IMR-90 (cell line): Measurements from ENCODE around the gene ADCY9. TPM values are rescaled to one million over a fixed set of nuclear protein-coding genes. Genes with fewer than 3 reads are reported as not detected.

Source experiments
- ATAC-seq: fragments of 200-7000 bp; cut with Tn5 transposase; 2 replicates; pipeline ENCODE4 v1.9.1; 2020; ENCODE audit warnings: low read depth, mild to moderate bottlenecking, moderate library complexity
- BruUV-seq: library from RNA; stranded (reverse); fragments of 400-500 nt; replicated peaks from 2 replicates; lab custom pipeline; 2021; lab: Mats Ljungman, UMichigan
- CTCF ChIA-PET: fragments of 300-600 bp; formaldehyde crosslinking; extraction: SDS; loops from one replicate; lab custom pipeline; 2021; ENCODE audit warnings: antibody characterized with exemption; lab: Yijun Ruan, JAX
- POLR2A ChIA-PET: fragments of 300-600 bp; sonication (Branson Sonifier 250); formaldehyde crosslinking; loops from one replicate; lab custom pipeline; 2022; ENCODE audit warnings: antibody characterized with exemption; ENCODE audit not compliant: unreplicated experiment; lab: Charles Lee
- DNase-seq: peaks from one replicate; pipeline ENCODE4 v3.0.0; 2013
- H2AFZ ChIP-seq: replicated peaks from 2 replicates; pipeline ENCODE3; 2013; ENCODE audit warnings: low read length, mild to moderate bottlenecking; ENCODE audit not compliant: poor library complexity
- H2AK5ac ChIP-seq: 2 replicates; pipeline ENCODE4 v1.6.1; 2013; ENCODE audit warnings: low read depth, low read length, inconsistent platforms
- H2AK9ac ChIP-seq: replicated peaks from 2 replicates; pipeline ENCODE3; 2013; ENCODE audit warnings: mild to moderate bottlenecking, low read depth, low read length, moderate library complexity; ENCODE audit not compliant: poor library complexity
- H2BK120ac ChIP-seq: 2 replicates; pipeline ENCODE4 v1.6.1; 2013; ENCODE audit warnings: low read depth, low read length, inconsistent platforms
- H2BK15ac ChIP-seq: 3 replicates; pipeline ENCODE4 v1.6.1; 2013; ENCODE audit warnings: low read depth, low read length, inconsistent platforms
- H2BK20ac ChIP-seq: 2 replicates; pipeline ENCODE4 v1.6.1; 2013; ENCODE audit warnings: low read depth, mild to moderate bottlenecking, inconsistent platforms, low read length, moderate library complexity
- H2BK5ac ChIP-seq: 2 replicates; pipeline ENCODE4 v1.6.1; 2013; ENCODE audit warnings: mild to moderate bottlenecking, low read depth, low read length, inconsistent platforms; ENCODE audit not compliant: poor library complexity, severe bottlenecking
- H3K14ac ChIP-seq: replicated peaks from 2 replicates; pipeline ENCODE4 v1.6.1; 2013; ENCODE audit warnings: low read depth, low read length, inconsistent platforms
- H3K18ac ChIP-seq: 2 replicates; pipeline ENCODE4 v1.6.1; 2013; ENCODE audit warnings: low read depth, low read length, control low read depth
- H3K23ac ChIP-seq: 2 replicates; pipeline ENCODE4 v1.6.1; 2013; ENCODE audit warnings: low read depth, low read length, inconsistent platforms
- H3K27ac ChIP-seq: 2 replicates; pipeline ENCODE4 v1.5.1; 2013; ENCODE audit warnings: mild to moderate bottlenecking, control low read depth, low read length; ENCODE audit not compliant: insufficient read depth
- H3K27me3 ChIP-seq: 2 replicates; pipeline ENCODE4 v1.6.1; 2013; ENCODE audit warnings: low read length; ENCODE audit not compliant: control insufficient read depth, insufficient read depth
- H3K36me3 ChIP-seq: 2 replicates; pipeline ENCODE4 v1.6.1; 2013; ENCODE audit warnings: low read length, mixed read lengths; ENCODE audit not compliant: control insufficient read depth, insufficient read depth
- H3K4ac ChIP-seq: 2 replicates; pipeline ENCODE4 v1.6.1; 2013; ENCODE audit warnings: low read depth, low read length, inconsistent platforms
- H3K4me1 ChIP-seq: 2 replicates; pipeline ENCODE4 v1.6.1; 2013; ENCODE audit warnings: low read length, mixed read lengths; ENCODE audit not compliant: control insufficient read depth, insufficient read depth
- H3K4me2 ChIP-seq: 2 replicates; pipeline ENCODE4 v1.6.1; 2013; ENCODE audit warnings: low read depth, mild to moderate bottlenecking, control low read depth, low read length, moderate library complexity
- H3K4me3 ChIP-seq: 2 replicates; pipeline ENCODE4 v1.5.1; 2013; ENCODE audit warnings: low read depth, mild to moderate bottlenecking, control low read depth, low read length, moderate library complexity; ENCODE audit not compliant: insufficient read depth
- H3K56ac ChIP-seq: 2 replicates; pipeline ENCODE4 v1.6.1; 2013; ENCODE audit warnings: low read length, inconsistent platforms; ENCODE audit not compliant: insufficient read depth; ENCODE audit errors: extremely low read depth
- H3K79me1 ChIP-seq, 2 experiments: 2 replicates each; pipeline ENCODE4 v1.6.1; 2013; ENCODE audit warnings: low read length in 2 of 2, inconsistent platforms in 1 of 2, low read depth in 1 of 2
- H3K9ac ChIP-seq: 2 replicates; pipeline ENCODE4 v1.6.1; 2013; ENCODE audit warnings: low read depth, low read length, control low read depth
- H3K9me1 ChIP-seq: 2 replicates; pipeline ENCODE4 v1.6.1; 2013; ENCODE audit warnings: low read length, inconsistent platforms; ENCODE audit not compliant: insufficient read depth
- H3K9me3 ChIP-seq: 2 replicates; pipeline ENCODE4 v1.6.1; 2013; ENCODE audit warnings: low read length; ENCODE audit not compliant: control insufficient read depth, insufficient read depth
- H4K20me1 ChIP-seq: 2 replicates; pipeline ENCODE4 v1.6.1; 2013; ENCODE audit warnings: low read length, inconsistent platforms; ENCODE audit not compliant: insufficient read depth
- H4K5ac ChIP-seq: 2 replicates; pipeline ENCODE4 v1.6.1; 2013; ENCODE audit warnings: mild to moderate bottlenecking, low read depth, low read length, control low read depth
- H4K8ac ChIP-seq, 2 experiments: 2 replicates each; pipeline ENCODE4 v1.6.1; 2013; ENCODE audit warnings: low read depth in 2 of 2, low read length in 2 of 2, control low read depth in 1 of 2, inconsistent platforms in 1 of 2
- H4K91ac ChIP-seq: 2 replicates; pipeline ENCODE4 v1.6.1; 2013; ENCODE audit warnings: low read depth, low read length, inconsistent platforms; ENCODE audit not compliant: insufficient read depth
- BHLHE40 ChIP-seq: fragments of 150-350 bp; IDR thresholded peaks from 2 replicates; pipeline ENCODE4 v1.6.1; 2016; ENCODE audit warnings: mild to moderate bottlenecking, low read depth, low read length
- CEBPB ChIP-seq: IDR thresholded peaks from 2 replicates; pipeline ENCODE4 v1.6.1; 2012; ENCODE audit warnings: low read depth, low read length, improper control_type of control experiment
- CHD1 ChIP-seq: IDR thresholded peaks from 2 replicates; pipeline ENCODE4 v1.6.1; 2012; ENCODE audit warnings: low read depth, low read length, improper control_type of control experiment
- CTCF ChIP-seq: conservative IDR thresholded peaks from 2 replicates; pipeline ENCODE4 v1.5.1; 2012; ENCODE audit warnings: mild to moderate bottlenecking, low read depth, low read length, improper control_type of control experiment
- ELK1 ChIP-seq: fragments of 150-350 bp; IDR thresholded peaks from 2 replicates; pipeline ENCODE4 v1.6.1; 2016; ENCODE audit warnings: low read depth, mild to moderate bottlenecking, low read length, moderate library complexity, borderline replicate concordance
- FOS ChIP-seq: fragments of 150-350 bp; IDR thresholded peaks from 2 replicates; pipeline ENCODE4 v1.6.1; 2016; ENCODE audit warnings: low read depth, low read length
- MAFK ChIP-seq: IDR thresholded peaks from 2 replicates; pipeline ENCODE4 v1.6.1; 2012; ENCODE audit warnings: low read depth, low read length, improper control_type of control experiment
- MAZ ChIP-seq: IDR thresholded peaks from 2 replicates; pipeline ENCODE4 v1.6.1; 2012; ENCODE audit warnings: low read depth, mild to moderate bottlenecking, low read length, improper control_type of control experiment, moderate library complexity, borderline replicate concordance
- MXI1 ChIP-seq: IDR thresholded peaks from 2 replicates; pipeline ENCODE4 v1.6.1; 2012; ENCODE audit warnings: low read depth, mild to moderate bottlenecking, low read length, moderate library complexity, borderline replicate concordance
- NFE2L2 ChIP-seq: fragments of 150-350 bp; IDR thresholded peaks from 2 replicates; pipeline ENCODE4 v1.6.1; 2016; ENCODE audit warnings: low read depth, mild to moderate bottlenecking, low read length
- RAD21 ChIP-seq: IDR thresholded peaks from 2 replicates; pipeline ENCODE4 v1.6.1; 2012; ENCODE audit warnings: low read length, improper control_type of control experiment
- RCOR1 ChIP-seq: IDR thresholded peaks from 2 replicates; pipeline ENCODE4 v1.6.1; 2012; ENCODE audit warnings: mild to moderate bottlenecking, low read length, improper control_type of control experiment; ENCODE audit not compliant: insufficient replicate concordance
- USF2 ChIP-seq: fragments of 150-350 bp; IDR thresholded peaks from 2 replicates; pipeline ENCODE4 v1.6.1; 2017; ENCODE audit warnings: mild to moderate bottlenecking, antibody characterized with exemption, low read length, low read depth
- WGBS, 2 experiments: methylation state at CpG; one replicate each; pipeline versions ENCODE4 v1.1.5 to v1.1.7; 2013; ENCODE audit warnings: missing lambda C conversion rate in 2 of 2; ENCODE audit not compliant: insufficient read length in 1 of 2; ENCODE audit errors: extremely low coverage in 2 of 2; 5-methylcytosine and 5-hydroxymethylcytosine counted together
- dilution Hi-C: fragments of 300-500 bp; cut with HindIII; formaldehyde crosslinking; loops from one replicate; pipeline ENCODE4 v1.14.3; 2018; ENCODE audit warnings: low sequenced_read_pairs; ENCODE audit not compliant: unreplicated experiment
- in situ Hi-C: fragments of 300-500 bp; cut with MboI; formaldehyde crosslinking; loops from 3 replicates; pipeline ENCODE4 v1.14.3; 2019; ENCODE audit warnings: low sequenced_read_pairs, inconsistent platforms, mixed read lengths
- intact Hi-C: fragments of 100-400 bp; cut with micrococcal nuclease; formaldehyde crosslinking; loops from 2 replicates; pipeline ENCODE4 v1.10.0; 2022
- polyA plus RNA-seq, 3 experiments: library from polyadenylated mRNA; depleted of rRNA; stranded (reverse); fragments of >200 nt; gene quantifications; 2 replicates each; pipeline ENCODE4 v1.2.3, GENCODE V29; 2012; ENCODE audit warnings: low replicate concordance in 1 of 3
- total RNA-seq: library from RNA; depleted of rRNA; stranded (reverse); fragments of >200 nt; gene quantifications from 2 replicates; pipeline ENCODE4 v1.2.3, GENCODE V29; 2012

ADCY9 gene
- total and polyA plus RNA-seq, 2 of the 4 experiments (the other 2 are of a cell fraction) = 5.4 to 12.5 TPM

GRCh38 chr16:3937066-3937875 is 179.0 kb downstream of the ADCY9 start:
- H3K4me2 ChIP-seq = no peak overlapping the region
- H3K27me3 ChIP-seq = no peaks in the 10 kb centered on the region
- ChIA-PET CTCF (interaction anchor here (0.7 kb wide), 1 partner anchor 96 kb away, joined by 4 read pairs; no protein-coding TSS in a partner anchor), POLR2A (interaction anchor here (0.6 kb wide), 1 partner anchor 9 kb away, joined by 16 read pairs; no protein-coding TSS in a partner anchor)
- in situ Hi-C loops (no loop called here), dilution Hi-C loops (no loop called here), intact Hi-C loops (loop anchor here (5.0 kb wide), 1 partner anchor 315 kb away; no protein-coding TSS in a partner anchor)
- H3K9me1 ChIP-seq = peaks cover 6% of the 10 kb centered on the region
- no peak overlapping the region for H3K4me3 ChIP-seq
- no peak overlapping the region for H4K5ac ChIP-seq
- no peaks in the 10 kb centered on the region for H4K20me1 ChIP-seq
- no peak overlapping the region for H3K9ac ChIP-seq
- H2BK120ac ChIP-seq = peak overlapping the region; percentile 59; the same call in 1 of the 2 replicates
- no peak overlapping the region for H3K27ac ChIP-seq
- H2AFZ ChIP-seq = no peak overlapping the region
- no peak overlapping the region for H3K56ac ChIP-seq
- H3K4ac ChIP-seq = peak overlapping the region; percentile 40; the same call in 1 of the 2 replicates
- no peak overlapping the region for H2BK5ac ChIP-seq
- no peak overlapping the region for H3K14ac ChIP-seq
- H2AK5ac ChIP-seq = 0 out of 2 replicates have a peak overlapping the region, but pooled peaks have one; percentile 58
- no peaks in the 10 kb centered on the region for H3K9me3 ChIP-seq
- DNase-seq (no peak), ATAC-seq (no peak)
- no peak overlapping the region for H2BK15ac ChIP-seq
- no peak overlapping the region for H3K23ac ChIP-seq
- peaks cover 15% of the 10 kb centered on the region for H3K4me1 ChIP-seq
- no TSS peak for BruUV-seq
- 95% methylated on average over 8 of the region's 13 CpGs; no CpG with 5 or more reads in 1 of the 2 experiments for WGBS, 2 experiments
- H2BK20ac ChIP-seq = 0 out of 2 replicates have a peak overlapping the region, but pooled peaks have one; percentile 34
- peaks cover 0 to 6% of the 10 kb centered on the region in 2 experiments; a peak in 1 of 4 replicates for H3K79me1 ChIP-seq
- H3K18ac ChIP-seq = no peak overlapping the region
- no peaks in the 10 kb centered on the region for H3K36me3 ChIP-seq
- peak overlapping the region; percentile 46; the same call in 1 of the 2 replicates for H4K91ac ChIP-seq
- no peak overlapping the region for H2AK9ac ChIP-seq
- H4K8ac ChIP-seq = no peak overlapping the region
- no peak for TF ChIP-seq CHD1
- TF ChIP-seq USF2 = no peak
- TF ChIP-seq BHLHE40 = no peak
- no peak for TF ChIP-seq RAD21
- TF ChIP-seq CTCF = no peak
- TF ChIP-seq CEBPB = no peak
- no peak for TF ChIP-seq RCOR1
- no peak for TF ChIP-seq NFE2L2
- no peak for TF ChIP-seq FOS
- no peak for TF ChIP-seq ELK1
- TF ChIP-seq MAFK = no peak
- no peak for TF ChIP-seq MAZ
- no peak for TF ChIP-seq MXI1
